ENCODE data around the gene SCMH1.

DNA sequence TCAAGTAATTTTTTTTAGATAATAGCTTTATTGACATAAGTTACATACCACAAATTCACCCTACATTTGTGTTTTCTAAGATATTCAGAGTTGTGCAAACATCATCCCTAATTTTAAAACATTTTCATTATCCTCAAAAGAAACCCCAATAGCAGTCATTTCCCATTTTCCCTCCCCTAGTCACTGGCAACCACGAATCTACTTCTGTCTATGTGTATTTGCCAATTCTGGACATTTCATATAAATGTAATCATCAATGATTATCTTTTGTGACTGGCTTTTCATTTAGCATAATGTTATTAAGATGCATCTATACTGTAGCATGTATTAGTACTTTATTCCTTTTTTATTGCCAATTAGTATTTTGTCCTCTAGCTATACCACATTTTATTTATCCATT lies 131.8 kb downstream of the SCMH1 start:
- TF ChIP-seq GATA3 (IDR thresholded peaks at IDR 0.05; ENCODE audit: low read depth, low read length) (no peak), GATA2 (IDR thresholded peaks at IDR 0.05; ENCODE audit: low read depth, low read length) (no peak)

All from SH-SY5Y (cell line).